Mesenchymal stem cell (in vitro differentiated cells and primary cell): ENCODE results near the gene MYO1D.
"Not testable (repeated sequence)": the region's sequence is repeated elsewhere in the genome, so short reads cannot be mapped to it uniquely, and the experiment has no call there.

Source experiments
- DNase-seq: peaks from one replicate; pipeline ENCODE4 v3.0.0-alpha.2; 2013
- H2AFZ ChIP-seq: one replicate; pipeline ENCODE4 v1.6.1; 2013; ENCODE audit warnings: low read depth, mild to moderate bottlenecking, control low read depth, inconsistent platforms, low read length, moderate library complexity
- H2AK5ac ChIP-seq: 2 replicates; pipeline ENCODE4 v1.6.1; 2013; ENCODE audit warnings: low read length, moderate library complexity, mild to moderate bottlenecking, inconsistent platforms; ENCODE audit not compliant: severe bottlenecking
- H2BK120ac ChIP-seq: one replicate; pipeline ENCODE4 v1.6.1; 2013; ENCODE audit warnings: low read depth, mild to moderate bottlenecking, inconsistent platforms, low read length, moderate library complexity
- H2BK12ac ChIP-seq, 2 experiments: one replicate each; pipeline ENCODE4 v1.6.1; 2013; ENCODE audit warnings: inconsistent platforms in 2 of 2, low read length in 2 of 2, mild to moderate bottlenecking in 2 of 2, moderate library complexity in 2 of 2, control low read depth in 1 of 2
- H2BK15ac ChIP-seq: one replicate; pipeline ENCODE4 v1.6.1; 2013; ENCODE audit warnings: mild to moderate bottlenecking, low read depth, inconsistent platforms; ENCODE audit not compliant: poor library complexity, severe bottlenecking
- H2BK5ac ChIP-seq: 2 replicates; pipeline ENCODE4 v1.6.1; 2013; ENCODE audit warnings: low read depth, mild to moderate bottlenecking, low read length, control low read depth, inconsistent platforms; ENCODE audit not compliant: poor library complexity, severe bottlenecking
- H3K14ac ChIP-seq, 2 experiments: one replicate each; pipeline ENCODE4 v1.6.1; 2013; ENCODE audit warnings: inconsistent platforms in 2 of 2, low read length in 2 of 2, control low read depth in 1 of 2, mild to moderate bottlenecking in 1 of 2, moderate library complexity in 1 of 2
- H3K18ac ChIP-seq, 2 experiments: one replicate each; pipeline ENCODE4 v1.6.1; 2013; ENCODE audit warnings: inconsistent platforms in 2 of 2, low read length in 2 of 2, control low read depth in 1 of 2, low read depth in 1 of 2, mild to moderate bottlenecking in 1 of 2
- H3K23ac ChIP-seq, 2 experiments: one replicate each; pipeline ENCODE4 v1.6.1; 2013; ENCODE audit warnings: inconsistent platforms in 2 of 2, low read length in 2 of 2, mild to moderate bottlenecking in 2 of 2, moderate library complexity in 2 of 2, control low read depth in 1 of 2
- H3K27ac ChIP-seq: 2 replicates; pipeline ENCODE4 v1.5.1; 2013; ENCODE audit warnings: mild to moderate bottlenecking, moderate library complexity, low read length, control low read depth, inconsistent platforms; ENCODE audit not compliant: poor library complexity, severe bottlenecking
- H3K27me3 ChIP-seq, 2 experiments: 2 replicates each; pipeline versions ENCODE4 v1.6.1 to v1.7.0; 2013; ENCODE audit warnings: low read length in 2 of 2, mild to moderate bottlenecking in 2 of 2, moderate library complexity in 2 of 2, control low read depth in 1 of 2, inconsistent platforms in 1 of 2; ENCODE audit not compliant: control insufficient read depth in 1 of 2, insufficient read depth in 1 of 2
- H3K36me3 ChIP-seq, 2 experiments: 2 replicates each; pipeline versions ENCODE4 v1.6.1 to v1.7.0; 2013; ENCODE audit warnings: low read length in 2 of 2, control low read depth in 1 of 2, inconsistent platforms in 1 of 2, low read depth in 1 of 2, mild to moderate bottlenecking in 1 of 2; ENCODE audit not compliant: insufficient read depth in 2 of 2, control insufficient read depth in 1 of 2
- H3K4ac ChIP-seq, 2 experiments: one replicate each; pipeline ENCODE4 v1.6.1; 2013; ENCODE audit warnings: inconsistent platforms in 2 of 2, low read length in 2 of 2, mild to moderate bottlenecking in 2 of 2, moderate library complexity in 2 of 2, control low read depth in 1 of 2, low read depth in 1 of 2
- H3K4me1 ChIP-seq: 2 replicates; pipeline ENCODE4 v1.6.1; 2013; ENCODE audit warnings: low read depth, low read length, control low read depth; ENCODE audit not compliant: control insufficient read depth, insufficient read depth
- H3K4me2 ChIP-seq: 2 replicates; pipeline ENCODE4 v1.6.1; 2013; ENCODE audit warnings: low read length, mild to moderate bottlenecking, inconsistent platforms; ENCODE audit not compliant: poor library complexity, severe bottlenecking
- H3K4me3 ChIP-seq, 2 experiments: 2 replicates each; pipeline versions ENCODE4 v1.5.1 to v1.7.0; 2013; ENCODE audit warnings: low read length in 2 of 2, mild to moderate bottlenecking in 2 of 2, control low read depth in 1 of 2, low read depth in 1 of 2; ENCODE audit not compliant: insufficient read depth in 1 of 2
- H3K79me1 ChIP-seq: replicated peaks from 2 replicates; pipeline ENCODE4 v1.6.1; 2013; ENCODE audit warnings: mild to moderate bottlenecking, control low read depth, low read length, inconsistent platforms; ENCODE audit not compliant: poor library complexity, severe bottlenecking
- H3K9ac ChIP-seq: 2 replicates; pipeline ENCODE4 v1.7.0; 2013; ENCODE audit warnings: mild to moderate bottlenecking, low read length, moderate library complexity
- H3K9me3 ChIP-seq: 2 replicates; pipeline ENCODE4 v1.7.0; 2013; ENCODE audit warnings: mild to moderate bottlenecking, low read length; ENCODE audit not compliant: control insufficient read depth
- H4K8ac ChIP-seq: one replicate; pipeline ENCODE4 v1.6.1; 2013; ENCODE audit warnings: inconsistent platforms, mild to moderate bottlenecking, low read length, moderate library complexity
- H4K91ac ChIP-seq: one replicate; pipeline ENCODE4 v1.6.1; 2013; ENCODE audit warnings: mild to moderate bottlenecking, low read length, inconsistent platforms
- WGBS: methylation state at CpG from one replicate; pipeline ENCODE4 v1.1.7; 2013; ENCODE audit warnings: mixed read lengths; 5-methylcytosine and 5-hydroxymethylcytosine counted together

MYO1D gene

DNA sequence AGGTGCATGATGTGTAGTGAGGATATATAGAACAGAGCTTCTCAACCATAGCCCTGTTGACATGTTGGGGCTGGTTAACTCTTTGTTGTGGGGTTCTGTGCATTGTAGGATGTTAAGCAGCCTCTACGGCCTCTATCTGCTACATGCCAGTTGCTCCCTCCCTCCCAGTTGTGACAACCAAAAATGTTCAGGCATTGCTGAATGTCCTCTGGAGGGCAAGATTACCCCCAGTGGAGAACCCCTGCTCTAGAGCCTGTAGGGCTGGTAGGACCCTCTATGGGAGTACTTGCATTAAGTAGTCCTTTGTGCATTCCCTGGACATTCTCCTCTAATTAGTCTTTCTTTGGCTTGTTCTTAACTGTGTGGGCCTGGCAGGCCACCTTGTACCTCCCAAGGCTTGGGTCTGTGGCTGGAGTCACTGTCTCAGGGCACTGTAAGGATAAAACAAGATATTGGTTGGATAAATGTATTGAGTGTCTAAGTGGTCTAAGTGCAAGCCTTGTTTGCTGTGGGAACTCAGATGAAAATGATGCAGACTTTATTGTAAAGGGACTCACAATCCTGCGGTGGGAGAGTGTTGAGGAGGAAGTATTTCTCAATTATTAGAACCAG lies 19.8 kb upstream of the MYO1D start:
- H3K27ac ChIP-seq, result no peak overlapping the region
- H3K4ac ChIP-seq, result no peak overlapping the region
- no peak overlapping the region for H3K4me3 ChIP-seq
- H3K27me3 ChIP-seq, result no peaks in the 10 kb centered on the region
- H2AK5ac ChIP-seq, result no peak overlapping the region
- H2AFZ ChIP-seq, result no peak overlapping the region
- no peak overlapping the region for H2BK5ac ChIP-seq
- no peak overlapping the region for H3K14ac ChIP-seq
- H3K18ac ChIP-seq, result no peak overlapping the region
- no peaks in the 10 kb centered on the region for H3K9me3 ChIP-seq
- no peak overlapping the region for H3K23ac ChIP-seq
- no peak overlapping the region for H4K91ac ChIP-seq
- no peak overlapping the region for H4K8ac ChIP-seq
- no peak overlapping the region for H2BK15ac ChIP-seq
- no peaks in the 10 kb centered on the region for H3K79me1 ChIP-seq
- H3K4me1 ChIP-seq, result no peaks in the 10 kb centered on the region
- no peak overlapping the region for H2BK120ac ChIP-seq
- no peak overlapping the region for H3K9ac ChIP-seq
- no peak overlapping the region for H3K4me2 ChIP-seq
- no peaks in the 10 kb centered on the region for H3K36me3 ChIP-seq
- no peak overlapping the region for H2BK12ac ChIP-seq
- DNase-seq, result no peak
- WGBS, result 100% methylated on average over 1 of the region's 2 CpGs

DNA sequence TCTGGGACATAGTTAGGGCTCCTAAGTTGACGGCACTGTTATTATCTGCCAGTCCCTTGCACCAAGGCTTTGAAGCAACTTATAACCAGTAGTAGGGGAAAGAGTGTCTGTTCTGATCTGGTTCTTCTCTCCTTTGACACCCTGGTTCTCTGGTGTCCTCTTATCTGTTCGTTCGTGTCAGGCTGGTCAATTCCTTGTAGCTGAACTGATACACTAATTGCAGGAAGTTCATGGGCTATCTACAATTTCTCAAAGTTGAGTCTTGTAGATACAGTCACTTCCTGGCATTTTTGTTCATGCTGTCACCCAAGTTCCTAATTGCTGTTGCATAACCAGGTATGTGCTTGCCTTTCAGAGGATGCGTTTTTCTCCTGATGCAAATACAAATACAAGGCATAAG lies 17.3 kb upstream of the MYO1D start:
- Histone ChIP-seq H2BK12ac (no peak overlapping the region), H2AFZ (no peak overlapping the region), H3K18ac (no peak overlapping the region), H3K14ac (no peak overlapping the region), H3K4ac (no peak overlapping the region), H3K9ac (no peak overlapping the region), H3K4me3 (no peak overlapping the region), H4K91ac (no peak overlapping the region), H3K27ac (no peak overlapping the region), H2BK5ac (no peak overlapping the region), H3K4me1 (no peaks in the 10 kb centered on the region), H2BK120ac (no peak overlapping the region), H2BK15ac (no peak overlapping the region), H4K8ac (no peak overlapping the region), H3K36me3 (no peaks in the 10 kb centered on the region), H2AK5ac (no peak overlapping the region), H3K27me3 (no peaks in the 10 kb centered on the region), H3K23ac (no peak overlapping the region), H3K9me3 (no peaks in the 10 kb centered on the region), H3K79me1 (no peaks in the 10 kb centered on the region), H3K4me2 (no peak overlapping the region)
- WGBS, result 22% methylated on average over 4 of the region's 4 CpGs
- DNase-seq, result no peak

DNA sequence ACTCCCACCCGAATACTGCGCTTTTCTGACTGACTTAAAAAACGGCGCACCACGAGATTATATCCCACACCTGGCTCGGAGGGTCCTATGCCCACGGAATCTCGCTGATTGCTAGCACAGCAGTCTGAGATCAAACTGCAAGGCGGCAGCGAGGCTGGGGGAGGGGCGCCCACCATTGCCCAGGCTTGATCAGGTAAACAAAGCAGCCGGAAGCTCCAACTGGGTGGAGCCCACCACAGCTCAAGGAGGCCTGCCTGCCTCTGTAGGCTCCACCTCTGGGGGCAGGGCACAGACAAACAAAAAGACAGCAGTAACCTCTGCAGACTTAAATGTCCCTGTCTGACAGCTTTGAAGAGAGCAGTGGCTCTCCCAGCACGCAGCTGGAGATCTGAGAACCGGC lies 10.5 kb upstream of the MYO1D start:
- H3K18ac ChIP-seq, H3K9me3 ChIP-seq, H2AK5ac ChIP-seq, H2BK5ac ChIP-seq, H3K4ac ChIP-seq, H3K79me1 ChIP-seq, H3K27ac ChIP-seq, DNase-seq, H4K8ac ChIP-seq, H3K4me2 ChIP-seq, H2BK15ac ChIP-seq, H3K4me1 ChIP-seq, H3K36me3 ChIP-seq, H3K23ac ChIP-seq, H3K27me3 ChIP-seq, H2BK12ac ChIP-seq, H2BK120ac ChIP-seq, H4K91ac ChIP-seq, H3K14ac ChIP-seq, H2AFZ ChIP-seq, H3K4me3 ChIP-seq, H3K9ac ChIP-seq: not testable (repeated sequence)
- WGBS, result no CpG with 5 or more reads among the region's 14 CpGs

DNA sequence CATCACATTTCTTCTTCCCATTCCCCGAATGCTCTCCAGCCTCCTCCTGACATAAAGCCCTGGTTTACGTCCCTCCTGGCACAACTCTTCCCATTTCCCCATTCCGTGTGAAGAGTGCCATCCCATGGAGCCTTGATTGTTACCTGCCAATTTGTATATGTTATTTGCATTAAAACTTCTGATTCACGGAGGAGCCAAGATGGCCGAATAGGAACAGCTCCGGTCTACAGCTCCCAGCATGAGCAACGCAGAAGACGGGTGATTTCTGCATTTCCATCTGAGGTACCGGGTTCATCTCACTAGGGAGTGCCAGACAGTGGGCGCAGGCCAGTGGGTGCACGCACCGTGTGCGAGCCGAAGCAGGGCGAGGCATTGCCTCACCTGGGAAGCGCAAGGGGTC lies 10.0 kb upstream of the MYO1D start:
- H2BK15ac ChIP-seq, H3K23ac ChIP-seq, H3K4me3 ChIP-seq, H4K91ac ChIP-seq, H3K79me1 ChIP-seq, H3K18ac ChIP-seq, H3K14ac ChIP-seq, H3K27ac ChIP-seq, H3K4ac ChIP-seq, H3K9me3 ChIP-seq, H2BK120ac ChIP-seq, H3K9ac ChIP-seq, H3K36me3 ChIP-seq, H3K4me1 ChIP-seq, H2AFZ ChIP-seq, H2BK5ac ChIP-seq, H2BK12ac ChIP-seq, H3K4me2 ChIP-seq, H2AK5ac ChIP-seq, H4K8ac ChIP-seq, DNase-seq, H3K27me3 ChIP-seq: not testable (repeated sequence)
- WGBS, result 98% methylated on average over 6 of the region's 16 CpGs
